LoVo (cell line): ENCODE measurements around the gene RTN1.

ENCODE experiments used
- DNase-seq: peaks from one replicate; pipeline ENCODE4 v3.0.0-alpha.2; 2016; ENCODE audit warnings: low spot score

Gene RTN1

DNA sequence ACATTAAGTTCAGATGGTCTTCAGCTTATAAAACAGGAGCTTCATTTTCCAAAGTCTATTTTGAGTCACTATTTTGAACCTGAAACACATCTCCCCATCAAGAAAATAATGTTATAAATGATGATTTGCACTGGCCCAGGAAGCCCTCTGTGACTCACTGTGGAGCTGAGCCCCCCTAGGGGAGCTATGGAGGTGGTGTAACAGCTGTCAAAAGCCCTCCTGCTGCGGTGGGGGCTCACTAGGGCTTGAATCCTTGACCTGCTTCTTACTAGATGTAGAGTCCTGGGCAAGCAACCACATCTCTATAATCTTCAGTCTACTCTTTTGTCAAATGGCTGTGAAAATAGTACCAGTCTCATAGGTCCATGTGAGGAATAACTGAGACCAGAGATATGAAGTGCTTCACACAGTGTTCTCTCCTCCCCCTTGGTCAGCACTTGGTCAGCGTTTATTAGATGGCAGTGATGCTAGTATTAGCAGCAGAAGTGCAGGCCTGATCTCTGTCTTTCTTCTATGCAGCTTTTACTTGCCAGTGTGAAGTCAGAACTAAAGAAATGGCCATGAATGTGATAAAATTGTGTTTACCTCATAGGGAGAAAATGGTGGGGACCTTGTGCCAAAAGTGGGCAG is 83.4 kb downstream of the RTN1 start:
- no peak for DNase-seq

DNA sequence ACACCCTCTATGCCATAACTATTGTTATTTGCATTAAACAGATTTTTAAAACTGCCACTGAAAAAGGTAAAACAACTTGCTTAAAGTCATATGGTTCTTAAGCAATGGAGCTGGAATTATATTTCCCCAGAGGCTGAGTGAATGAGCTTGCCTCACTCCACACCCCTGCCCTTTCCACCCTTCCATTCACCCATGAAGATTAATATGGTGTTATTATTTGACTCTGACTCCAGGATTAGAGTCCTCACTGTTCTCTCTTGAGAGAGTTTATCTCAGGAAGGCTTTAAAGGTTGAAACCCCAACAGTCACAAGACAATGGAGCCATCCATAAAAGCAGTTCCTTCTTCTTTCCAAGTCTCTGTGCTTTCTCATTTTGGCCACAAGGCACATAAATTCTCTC is 84.9 kb downstream of the RTN1 start:
- DNase-seq = no peak

DNA sequence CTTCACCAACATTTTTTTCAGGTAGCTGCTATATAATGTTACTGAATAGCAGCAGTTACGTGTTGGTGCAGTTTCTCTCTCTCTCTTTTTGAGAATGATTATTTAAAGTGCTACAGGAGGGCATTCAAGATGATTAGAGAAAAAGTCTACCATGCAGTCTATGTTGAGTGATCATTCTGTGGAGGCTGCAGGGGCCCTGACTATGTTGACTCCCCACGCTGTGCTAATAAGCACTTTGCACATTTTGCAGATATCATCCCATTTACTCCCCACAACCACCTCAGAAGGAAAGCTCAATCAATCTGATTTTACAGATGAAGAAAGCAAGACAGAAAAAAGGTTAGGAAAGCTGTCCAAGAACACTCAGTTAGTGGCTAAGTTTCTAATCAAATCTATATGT is 87.8 kb downstream of the RTN1 start:
- no peak for DNase-seq

DNA sequence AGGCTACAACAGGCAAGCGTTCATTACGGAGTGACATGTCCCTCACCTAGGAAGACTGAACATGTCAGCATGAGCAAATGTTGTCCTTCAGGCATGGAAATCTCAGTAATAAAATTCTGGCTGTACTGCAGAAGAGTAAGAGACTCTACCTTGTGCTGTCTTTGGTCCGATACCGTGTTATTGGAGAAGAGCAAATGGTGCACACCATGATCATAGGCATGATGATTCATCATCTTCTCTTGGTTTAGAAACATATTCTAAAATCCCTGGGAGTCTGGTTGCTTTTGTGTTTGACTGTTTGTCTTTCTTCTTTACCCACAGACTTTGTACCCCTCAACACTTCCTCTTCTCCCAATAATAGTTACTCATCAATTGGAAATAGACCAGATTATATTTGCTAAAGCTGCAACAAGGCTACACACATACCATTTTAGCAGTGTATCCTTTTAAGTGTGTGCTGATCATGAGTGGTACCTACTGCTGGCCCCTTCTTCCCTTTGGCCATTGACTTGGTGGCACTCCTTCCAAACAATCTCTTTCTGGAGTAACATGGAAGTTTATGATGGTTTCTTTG is 93.5 kb downstream of the RTN1 start:
- DNase-seq = no peak

DNA sequence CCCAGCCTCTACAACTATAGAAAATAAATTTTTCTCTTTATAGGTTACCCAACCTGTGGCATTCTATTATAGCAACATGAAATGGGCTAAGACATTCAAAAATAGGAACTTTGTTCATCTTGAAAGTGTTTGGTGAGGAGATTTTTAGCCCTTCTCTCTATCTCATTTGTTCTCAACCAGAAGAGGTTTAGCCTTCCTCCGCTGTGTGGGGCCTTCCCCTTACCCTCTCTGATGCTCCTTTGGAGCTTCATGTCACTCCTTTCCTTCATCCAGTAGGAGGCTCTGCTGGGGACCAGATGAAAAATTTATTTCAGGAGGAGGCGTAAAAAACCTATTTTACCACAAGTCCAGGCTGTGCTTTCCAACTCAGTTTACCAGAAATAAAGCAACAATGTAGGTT is 94.1 kb downstream of the RTN1 start:
- DNase-seq = no peak

DNA sequence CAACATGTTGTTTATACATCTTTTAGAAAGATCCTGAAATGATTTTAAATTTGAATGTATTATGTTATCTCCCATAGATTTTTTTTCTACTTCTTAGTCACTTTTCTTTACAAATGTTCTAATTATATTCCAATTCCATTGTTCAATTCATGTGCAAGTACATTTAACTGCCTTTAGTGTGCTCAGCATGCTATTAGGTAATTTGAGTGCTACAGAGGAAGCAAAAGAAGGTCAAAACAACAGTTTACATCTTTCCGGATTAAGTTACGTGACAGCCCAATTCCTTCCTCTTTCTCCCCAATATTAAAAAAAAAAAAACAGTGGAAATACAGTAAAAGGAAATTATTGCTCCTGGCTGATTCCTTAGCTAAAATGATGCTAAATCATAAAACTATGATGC is 98.3 kb downstream of the RTN1 start:
- no peak for DNase-seq

DNA sequence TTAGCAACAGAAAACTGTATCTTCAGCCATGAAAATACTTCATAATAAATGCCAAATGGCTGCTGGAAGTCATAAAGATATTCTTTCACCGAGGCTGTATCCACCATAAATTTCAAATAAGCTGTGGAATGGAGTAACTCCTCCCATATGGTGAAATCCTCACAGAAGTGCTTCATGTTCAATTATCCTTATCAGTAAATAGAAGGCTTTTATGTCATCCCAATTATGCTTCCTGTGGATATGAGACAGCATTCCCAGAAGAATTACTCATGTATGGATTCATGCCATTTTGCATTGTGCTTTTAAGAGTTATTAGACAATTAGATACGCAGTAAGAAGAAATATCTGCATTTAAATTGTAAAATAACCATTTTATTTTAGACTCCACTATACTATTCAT is 99.0 kb downstream of the RTN1 start:
- DNase-seq = no peak

DNA sequence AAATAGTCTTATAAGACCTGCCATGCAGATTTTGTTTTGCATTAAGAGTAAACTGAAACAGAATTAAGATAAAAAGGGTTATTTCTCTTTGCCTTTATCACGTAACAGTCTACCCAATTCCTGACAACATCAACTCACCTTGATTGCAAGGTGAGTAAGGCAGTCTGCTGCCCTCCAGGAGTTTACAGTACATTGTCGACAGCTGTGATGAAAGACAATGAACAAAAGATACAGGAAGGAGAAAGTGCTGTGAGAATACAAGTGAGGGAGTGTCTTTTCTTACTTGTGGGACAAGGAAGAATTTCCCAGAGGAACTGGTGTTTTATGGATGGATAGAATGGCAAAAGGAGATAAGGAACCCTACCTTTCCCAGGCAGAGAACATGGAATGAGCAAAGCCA is 101.0 kb downstream of the RTN1 start:
- DNase-seq = no peak

DNA sequence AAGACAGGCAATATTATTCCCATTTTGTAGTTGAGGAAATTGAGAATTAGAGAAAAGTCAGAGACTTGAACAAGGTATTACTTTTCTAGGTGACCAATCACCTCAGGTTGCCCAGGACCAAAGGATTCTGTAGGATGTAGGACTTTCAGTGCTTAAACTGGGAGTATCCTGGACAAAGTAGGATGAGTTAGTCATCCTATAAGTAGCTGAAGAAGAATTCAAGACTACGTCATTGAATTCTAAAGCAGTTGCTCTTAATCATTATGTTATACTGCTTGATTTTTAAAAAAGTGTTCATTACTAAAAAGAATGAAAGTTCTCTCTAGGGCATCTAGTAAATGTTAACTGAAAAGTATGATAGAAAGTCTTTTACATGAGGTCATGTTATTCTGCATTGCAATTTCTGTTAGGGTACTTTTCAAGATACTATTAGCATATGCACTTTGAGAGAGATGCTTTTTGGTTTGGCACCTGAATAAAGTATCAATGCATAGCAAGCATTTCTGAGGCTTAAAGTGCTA is 101.7 kb downstream of the RTN1 start:
- no peak for DNase-seq

DNA sequence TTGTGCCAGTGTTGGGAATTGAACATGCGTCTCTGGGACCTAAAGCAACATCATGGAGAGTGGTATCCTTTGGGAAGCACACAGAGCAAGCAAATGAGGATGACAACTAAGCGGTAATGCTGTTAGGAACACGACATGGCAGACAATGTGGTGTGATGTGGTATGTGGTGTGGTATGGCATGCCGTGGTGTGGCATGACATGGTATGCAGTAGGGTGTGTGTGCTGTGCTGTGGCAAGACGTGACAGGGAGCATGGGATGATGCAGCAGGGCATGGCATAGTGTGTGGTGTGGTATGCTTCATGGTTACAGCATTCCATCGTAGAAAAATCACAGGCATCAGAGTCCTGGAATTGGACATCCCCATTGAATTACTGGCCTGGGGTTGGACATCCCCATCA is 108.7 kb downstream of the RTN1 start:
- DNase-seq = no peak

DNA sequence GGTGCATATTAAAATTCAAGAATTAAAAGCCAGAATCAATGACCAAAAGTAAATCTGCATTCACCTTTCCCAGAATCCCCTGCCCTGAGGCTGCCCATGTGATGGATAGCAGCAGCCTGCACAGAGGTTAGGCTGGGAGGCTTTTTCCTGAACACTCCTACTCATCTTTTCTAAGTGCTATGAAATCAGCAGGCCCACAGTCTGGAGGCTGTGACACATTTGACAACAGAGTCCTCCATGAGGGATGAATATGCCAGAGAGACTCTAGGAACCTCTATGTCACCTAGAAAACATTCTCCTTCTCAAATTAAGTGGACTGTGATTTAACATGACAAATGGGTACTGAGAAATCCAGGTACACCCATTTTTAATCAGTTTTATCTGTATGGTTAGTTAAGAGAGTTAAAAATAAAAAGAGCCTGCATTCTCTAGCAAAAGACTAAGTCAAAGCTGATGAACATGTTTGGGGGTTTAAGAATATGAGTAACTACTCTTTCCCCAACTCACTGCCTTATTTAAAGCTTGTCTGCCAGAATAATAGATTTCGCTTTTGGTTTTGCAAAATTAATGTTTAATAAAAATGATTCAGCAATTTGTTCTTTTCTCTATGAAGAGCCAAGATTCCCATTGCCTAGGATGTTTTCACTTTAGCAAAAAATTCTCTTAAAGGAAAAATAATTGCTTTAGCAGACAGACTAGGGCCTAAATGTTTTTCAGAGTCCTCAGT is 115.0 kb downstream of the RTN1 start:
- no peak for DNase-seq

DNA sequence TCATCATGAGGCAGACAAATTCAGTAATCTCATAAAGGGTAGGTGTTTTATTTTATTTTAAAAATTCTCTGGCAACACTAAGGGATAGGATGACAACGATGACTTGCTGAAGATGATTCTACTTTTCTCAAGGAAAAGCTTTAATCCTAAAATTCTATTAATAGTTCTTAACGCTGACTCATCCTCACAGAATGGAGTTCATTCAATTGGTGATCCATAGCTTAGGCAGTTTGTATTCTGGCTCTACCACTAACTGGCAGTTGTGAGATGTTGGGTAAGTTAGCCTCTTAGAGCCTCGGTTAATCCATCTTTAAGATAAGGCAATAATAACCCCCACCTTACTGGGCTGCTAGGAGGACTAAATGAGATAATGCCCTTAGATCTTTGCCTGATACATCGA is 116.3 kb downstream of the RTN1 start:
- no peak for DNase-seq

DNA sequence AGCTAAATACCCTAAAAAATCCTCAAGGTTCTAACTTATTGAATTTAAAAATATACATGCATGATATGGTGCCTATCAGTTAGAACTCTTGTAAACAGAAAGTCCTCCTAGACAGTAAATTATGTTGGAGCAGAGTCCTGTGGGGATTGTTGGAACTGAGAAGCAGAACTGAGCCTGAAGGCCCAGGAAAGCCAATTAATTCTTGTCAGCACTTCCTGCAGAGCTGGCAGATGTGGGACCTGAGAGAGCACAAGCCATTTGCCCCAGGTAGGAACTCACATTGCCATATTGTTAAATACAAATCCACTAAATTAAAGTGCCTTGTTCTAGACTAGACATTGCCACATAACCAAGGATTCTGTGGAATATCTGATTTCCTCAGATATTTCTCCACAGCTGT is 117.1 kb downstream of the RTN1 start:
- no peak for DNase-seq

DNA sequence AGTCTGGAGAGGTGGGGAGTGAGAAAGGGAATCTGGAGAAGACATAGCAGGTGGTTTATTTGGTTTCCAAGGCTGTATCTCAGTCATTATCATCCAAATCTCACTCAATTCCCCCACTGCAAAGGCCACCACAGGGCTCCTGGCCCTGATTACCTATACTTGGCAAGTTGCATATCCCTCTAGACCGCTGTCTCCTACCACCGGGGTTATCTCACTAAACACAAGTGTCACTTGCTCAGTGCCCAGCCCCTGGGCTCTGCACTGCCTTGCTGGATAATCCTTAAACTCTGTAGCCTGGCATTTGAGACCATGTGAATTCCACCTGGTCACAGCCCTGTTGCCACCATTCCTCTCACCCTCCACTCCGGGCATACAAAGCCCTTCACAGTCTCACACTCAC is 119.0 kb downstream of the RTN1 start:
- no peak for DNase-seq

DNA sequence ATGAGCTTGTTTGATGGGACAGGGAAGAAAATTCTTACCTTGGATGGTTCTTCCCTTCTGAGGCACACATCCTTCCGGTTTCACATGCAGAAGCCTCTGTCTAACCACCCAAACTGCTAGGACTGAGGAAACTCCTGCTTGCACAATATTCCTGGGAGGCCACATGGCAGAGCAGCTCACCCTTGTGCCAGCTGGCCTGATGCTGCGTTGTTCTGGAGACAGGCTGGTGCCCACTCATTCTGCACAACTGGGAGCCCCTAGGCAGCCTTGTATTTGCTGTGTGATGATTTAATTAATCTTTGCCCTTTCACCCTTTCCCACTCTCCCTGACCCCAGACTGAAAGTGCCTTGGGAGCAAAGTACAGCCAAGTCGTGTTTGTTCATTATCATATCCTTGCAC is 130.8 kb downstream of the RTN1 start:
- DNase-seq = no peak

DNA sequence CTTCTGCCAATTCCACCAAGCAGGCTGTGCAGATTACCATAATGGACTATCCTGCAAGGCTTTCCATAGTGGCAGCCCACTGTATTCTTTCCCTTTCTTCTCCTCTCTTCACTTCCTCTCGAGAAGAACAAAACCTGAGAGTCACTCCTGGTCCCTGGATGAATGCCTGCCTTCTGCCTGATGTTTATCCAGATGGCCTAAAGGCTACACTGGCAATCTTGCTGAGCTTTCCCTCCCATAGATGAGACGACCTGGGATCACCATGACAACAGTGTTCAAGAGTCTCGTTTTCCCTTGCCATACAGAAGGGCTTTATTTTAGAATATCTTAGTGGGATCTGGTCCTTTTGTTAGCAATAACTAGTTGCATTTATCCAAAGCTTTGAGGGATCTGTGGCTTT is 142.3 kb downstream of the RTN1 start:
- DNase-seq = no peak

DNA sequence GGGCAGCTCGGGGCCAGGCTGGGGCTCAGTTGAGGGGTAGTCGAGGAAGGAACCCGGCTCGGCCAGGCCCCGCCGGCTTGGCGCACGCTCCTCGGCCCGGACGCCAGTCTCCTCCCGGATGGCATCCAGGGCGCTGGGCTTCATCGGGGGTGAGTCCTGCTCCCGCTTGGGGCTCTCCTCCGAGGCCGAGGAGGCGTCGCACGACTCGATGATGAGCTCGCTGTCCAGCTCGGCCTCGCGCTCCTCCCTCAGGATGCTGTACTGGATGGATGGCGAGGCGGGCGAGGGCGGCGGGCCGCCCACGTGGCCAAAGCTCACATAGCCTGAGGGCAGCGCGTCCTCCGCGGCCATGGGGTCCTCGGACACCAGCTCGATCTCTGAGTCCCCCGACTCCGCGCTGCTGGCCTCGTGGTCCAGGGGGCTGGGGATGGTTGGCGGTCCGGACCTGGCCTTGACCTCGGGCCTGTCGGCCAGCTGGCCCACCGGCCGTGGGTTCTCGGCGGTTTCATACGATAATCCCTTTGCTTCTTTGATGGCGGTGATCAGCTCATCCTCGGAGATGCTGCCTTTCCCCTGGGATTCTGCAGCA is 143.4 kb downstream of the RTN1 start:
- DNase-seq = no peak

DNA sequence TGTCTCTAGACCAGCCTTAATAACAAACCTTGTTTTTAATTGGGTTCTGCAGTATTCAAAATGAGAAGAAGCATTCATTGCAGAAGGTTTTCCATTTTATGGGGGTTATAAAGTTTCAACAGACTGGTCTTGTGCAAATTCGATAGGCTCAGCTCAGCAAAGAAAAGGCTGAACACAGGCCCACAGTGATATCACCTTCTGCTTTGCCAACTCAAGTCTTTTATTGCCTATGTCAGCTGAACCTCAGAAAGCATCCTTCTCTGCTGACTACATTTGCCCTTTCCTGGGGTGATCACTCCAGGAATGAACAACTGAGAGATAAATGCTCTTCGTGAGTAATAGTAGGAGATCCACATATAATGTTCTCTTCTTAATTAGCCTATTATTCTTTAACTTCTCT is 159.5 kb downstream of the RTN1 start:
- DNase-seq = no peak

DNA sequence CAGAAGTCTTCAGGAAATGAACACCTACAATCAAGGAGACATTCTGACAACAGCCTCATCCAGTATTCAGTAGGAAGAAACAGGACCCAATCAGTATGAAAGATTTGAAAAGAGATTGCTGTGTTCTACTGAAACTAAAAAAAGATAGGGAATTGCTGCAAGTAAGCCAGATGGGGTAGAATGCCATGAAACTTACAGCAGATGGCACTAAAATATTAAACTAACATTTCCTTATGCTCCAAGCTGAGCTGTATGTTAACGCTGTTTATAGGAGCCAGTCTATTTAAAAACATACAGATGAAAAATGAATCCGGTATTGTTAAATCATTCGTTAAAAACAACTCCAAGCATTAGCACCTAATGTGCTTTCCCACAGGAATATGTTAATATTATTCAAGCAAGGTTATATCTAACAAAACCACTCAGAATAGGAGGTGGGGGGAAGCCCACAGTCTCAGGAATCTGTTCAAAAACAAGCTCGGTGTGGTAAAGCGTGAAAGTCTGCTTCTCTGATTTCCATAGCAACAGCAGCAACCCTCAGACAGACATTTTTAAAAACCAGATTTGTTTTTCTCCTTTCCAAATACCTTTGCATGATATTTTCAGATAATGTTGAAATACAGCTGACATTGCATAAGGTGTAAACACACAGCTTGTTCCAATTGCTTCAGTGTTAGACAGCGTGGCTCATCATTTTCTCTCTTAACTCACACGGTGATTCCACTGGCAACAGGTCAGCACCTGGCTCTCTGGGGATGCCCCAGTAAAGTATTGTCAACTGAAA is 162.6 kb downstream of the RTN1 start:
- no peak for DNase-seq

DNA sequence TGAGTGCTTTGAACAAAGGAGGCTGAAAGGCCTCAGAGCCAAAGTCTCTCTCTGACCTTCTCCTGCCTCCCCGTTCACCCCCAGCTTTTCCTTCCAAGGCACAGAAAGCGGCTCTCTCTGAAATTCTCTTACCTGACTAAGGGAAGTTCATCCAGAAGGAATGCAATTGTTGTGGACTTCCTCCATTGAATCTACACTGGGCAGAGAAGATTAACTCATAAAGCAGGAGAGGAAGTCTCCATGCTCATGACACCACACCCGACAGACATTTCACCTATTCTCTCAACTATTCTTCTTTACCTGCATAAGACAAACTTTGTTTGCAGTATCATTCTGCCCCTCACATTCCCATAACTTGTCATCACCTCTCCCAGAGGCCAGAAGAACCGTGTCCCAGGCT is 164.7 kb downstream of the RTN1 start:
- DNase-seq = no peak

DNA sequence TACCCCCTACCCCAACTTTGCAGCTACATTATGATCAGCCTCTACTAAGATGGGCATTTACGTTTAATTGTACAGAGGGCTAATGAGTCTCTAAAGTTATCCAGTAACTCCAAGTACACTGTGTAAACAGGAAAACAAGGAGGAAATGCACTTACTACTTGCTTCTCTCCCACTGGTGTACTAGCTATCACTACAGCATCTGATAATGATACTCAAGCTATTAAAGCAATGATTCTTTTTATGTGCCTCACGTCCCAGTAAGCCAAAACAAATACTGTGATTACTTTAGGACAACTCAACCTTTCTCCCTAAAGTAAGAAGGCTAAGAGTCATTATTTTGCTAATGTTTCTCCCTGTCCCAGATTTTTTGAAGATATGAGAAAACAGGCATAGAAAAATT is 165.3 kb downstream of the RTN1 start:
- DNase-seq = no peak

DNA sequence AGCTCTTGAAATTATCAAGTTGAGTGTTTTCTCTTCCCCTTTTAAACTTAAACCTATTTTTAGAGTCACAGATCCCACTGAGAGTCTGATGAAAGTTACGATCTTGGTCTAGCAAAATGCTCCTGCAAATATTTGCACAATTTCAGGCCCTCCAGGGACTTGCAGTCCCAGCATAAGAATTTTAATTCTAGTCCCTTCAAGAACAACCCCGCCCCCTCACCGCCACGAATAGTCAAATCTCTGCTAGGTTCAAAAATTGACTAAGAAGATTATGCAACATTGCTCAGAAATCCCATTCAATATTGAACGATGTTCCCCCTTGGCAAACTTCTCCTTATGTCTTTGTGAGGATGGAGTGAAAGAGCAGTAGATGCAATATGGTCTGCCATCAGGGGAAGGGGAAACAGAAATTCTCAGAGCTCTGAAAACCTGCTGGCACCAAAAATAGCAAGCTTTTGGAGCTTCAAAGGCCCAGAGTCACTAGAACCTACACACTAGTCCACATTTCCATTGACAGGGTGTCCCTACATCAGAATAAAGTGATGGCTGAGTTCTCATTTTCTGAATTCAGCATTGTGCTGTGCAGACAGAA is 166.4 kb downstream of the RTN1 start:
- DNase-seq = no peak
